GM21360 (cell line): ENCODE data around the gene SMYD1.
A peak's percentile ranks its signal among the peaks of the same experiment; 100 is the strongest.

Experiments used
- ATAC-seq: cut with Tn5 transposase; IDR thresholded peaks from one replicate; pipeline ENCODE4 v1.9.1; 2021; ENCODE audit warnings: mild to moderate bottlenecking, moderate library complexity; ENCODE audit not compliant: unreplicated experiment

SMYD1 gene

DNA sequence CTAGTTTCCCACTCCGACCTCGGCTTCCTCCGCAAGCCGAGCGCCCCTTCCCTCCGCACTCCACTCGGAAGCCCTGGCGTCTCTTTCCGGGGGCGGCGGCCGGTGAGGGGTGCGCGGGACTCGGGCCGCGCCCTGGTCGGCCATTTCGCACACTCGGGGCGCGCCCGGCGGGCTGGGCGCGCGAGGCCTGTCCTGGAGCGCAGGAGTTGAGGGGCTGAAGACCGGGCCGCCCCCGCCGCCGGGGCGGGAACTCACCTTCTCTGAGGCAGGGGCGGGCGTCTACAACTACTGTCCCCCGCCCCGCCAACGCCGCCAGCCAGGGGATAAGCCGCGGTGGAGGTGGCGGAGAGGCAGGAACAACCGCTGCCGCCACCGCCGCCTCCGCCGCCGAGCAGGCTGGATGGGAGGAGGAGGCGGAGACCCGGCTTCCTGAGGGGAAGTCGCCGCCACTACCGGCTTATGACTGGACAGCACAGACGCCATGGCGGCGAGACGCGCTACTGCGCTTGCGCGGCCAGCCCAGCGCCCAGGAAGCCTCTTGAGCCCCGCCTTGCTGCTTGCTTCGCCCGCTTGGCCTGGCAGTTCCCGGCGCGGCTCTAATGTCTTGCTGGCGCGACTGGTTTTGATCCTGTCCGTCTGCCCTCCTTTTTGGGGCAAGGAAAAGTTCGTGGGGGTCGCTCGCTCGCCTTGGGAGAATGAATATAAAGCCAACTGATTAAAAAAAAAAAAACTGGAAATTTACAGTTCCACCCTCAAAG, 12.1 kb upstream of the SMYD1 start, which contains the start of gene KRCC1:
TSS of gene KRCC1 (minus strand) at position 413 of the 758 bp plus-strand sequence. CDS start 27,220 bp downstream, outside the sequence.
- peak; percentile 95 for ATAC-seq

DNA sequence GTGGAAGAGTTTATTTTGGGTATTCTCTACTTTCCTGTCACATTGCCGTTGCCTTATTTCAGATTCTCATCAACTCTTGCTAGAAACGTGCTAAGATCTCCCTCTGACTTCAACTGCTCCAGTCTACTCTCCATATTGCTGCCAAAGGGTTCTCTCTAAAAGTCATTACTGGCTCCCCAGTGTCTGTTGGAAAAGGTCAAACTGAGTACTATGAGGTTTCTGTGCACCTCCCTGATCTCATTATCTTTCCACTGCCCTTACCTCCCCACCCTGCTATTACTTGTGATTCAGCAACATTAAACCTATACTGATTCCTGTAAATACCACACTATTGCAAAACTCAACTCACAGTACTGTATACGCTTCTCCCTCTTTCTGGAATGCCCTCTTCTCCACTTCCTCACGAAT, 10.2 kb upstream of the SMYD1 start:
- ATAC-seq: no peak

DNA sequence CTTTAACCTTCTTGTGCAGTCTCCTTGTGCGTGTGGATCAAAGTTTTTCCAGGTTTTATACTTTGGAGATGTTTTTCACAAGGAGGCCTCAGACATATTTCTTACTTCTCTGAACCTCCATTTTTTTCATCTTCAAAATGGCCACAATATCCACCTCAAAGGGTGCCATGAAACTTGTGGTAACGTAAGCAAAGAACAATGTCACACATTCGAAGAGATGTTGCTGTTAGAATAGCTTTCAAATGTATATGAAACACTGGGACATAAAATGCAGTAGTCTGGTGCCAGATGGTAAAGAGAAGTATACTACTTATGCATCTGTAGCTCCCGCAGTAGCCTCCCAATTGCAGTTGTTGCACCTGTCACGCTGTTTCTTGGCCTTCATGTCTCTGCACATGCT, 9.4 kb upstream of the SMYD1 start:
- ATAC-seq: no peak

DNA sequence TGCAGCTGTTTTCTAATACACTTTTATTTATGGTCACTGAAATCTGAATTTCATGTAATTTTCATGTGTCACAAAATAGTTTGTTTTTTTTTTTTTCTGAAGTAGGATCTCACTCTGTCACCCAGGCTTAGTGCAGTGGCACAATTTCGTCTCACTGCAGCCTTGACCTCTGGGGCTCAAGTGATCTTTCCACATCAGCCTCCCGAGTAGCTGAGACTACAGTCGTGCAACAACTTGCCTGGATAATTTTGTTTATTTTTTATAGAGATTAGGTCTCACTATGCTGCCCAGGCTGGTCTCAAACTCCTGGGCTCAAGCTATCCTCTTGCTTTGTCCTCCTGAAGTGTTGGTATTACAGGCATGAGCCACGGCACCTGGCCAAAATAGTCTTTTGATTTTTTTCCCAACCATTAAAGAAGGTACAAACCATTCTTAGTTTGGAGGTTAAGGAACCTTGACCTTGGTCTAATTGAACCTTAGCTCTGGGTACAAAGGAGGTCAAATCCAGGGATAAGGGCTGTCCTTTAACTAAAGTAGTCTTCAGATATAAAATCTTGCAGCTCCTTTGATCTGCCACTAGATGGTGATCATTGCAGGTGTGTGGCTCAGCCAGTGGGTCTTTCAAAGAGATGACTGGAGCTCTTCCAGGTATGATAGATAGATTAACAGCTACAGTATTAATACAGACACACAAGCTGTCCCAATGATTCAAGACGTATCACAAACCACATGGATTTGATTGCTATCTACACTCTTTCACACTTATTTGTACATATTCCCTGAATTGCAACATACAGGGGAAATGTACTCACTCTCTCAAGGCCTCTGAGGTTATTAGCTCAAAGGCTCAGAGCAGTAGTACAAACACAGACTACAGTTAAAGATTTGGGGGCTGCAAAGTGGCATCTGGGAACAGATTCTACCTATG, 7.4 kb upstream of the SMYD1 start:
- no peak for ATAC-seq

DNA sequence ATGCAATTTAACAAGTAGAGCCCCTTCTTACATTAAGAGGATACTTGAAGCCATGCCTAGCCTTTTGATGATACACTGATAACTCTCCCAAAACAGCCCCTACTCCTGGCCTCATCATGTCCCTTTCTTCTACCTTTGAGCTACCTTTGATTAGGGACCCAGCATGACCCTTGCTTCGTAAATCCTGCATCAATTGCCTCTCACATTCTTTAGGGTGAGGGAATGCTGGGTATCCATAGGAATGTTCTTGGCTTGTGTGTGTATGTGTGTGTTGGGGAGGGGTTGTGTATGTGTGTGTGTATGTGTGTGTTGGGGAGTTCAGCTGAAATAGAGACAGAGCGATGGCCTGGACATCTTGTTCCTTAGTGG, 6.7 kb upstream of the SMYD1 start:
- no peak for ATAC-seq

DNA sequence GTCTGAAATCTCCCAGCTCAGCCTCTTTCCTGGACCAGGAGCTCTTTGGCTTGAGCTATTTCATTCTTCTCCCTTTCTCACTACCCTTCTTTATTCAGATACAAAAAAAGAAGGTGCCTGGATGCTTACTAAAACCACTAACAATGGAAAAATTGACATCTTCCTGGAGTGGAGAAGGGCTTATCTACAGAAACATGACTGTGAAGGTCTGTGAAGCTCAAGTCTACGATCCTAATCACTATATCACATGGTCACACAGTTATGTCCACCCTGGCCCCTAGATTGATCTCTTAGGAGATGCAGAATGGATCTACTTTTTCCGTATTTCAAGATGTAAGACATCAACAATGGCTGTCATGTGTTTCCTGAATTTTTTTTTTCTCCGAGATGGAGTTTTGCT, 6.3 kb upstream of the SMYD1 start:
- ATAC-seq: no peak

DNA sequence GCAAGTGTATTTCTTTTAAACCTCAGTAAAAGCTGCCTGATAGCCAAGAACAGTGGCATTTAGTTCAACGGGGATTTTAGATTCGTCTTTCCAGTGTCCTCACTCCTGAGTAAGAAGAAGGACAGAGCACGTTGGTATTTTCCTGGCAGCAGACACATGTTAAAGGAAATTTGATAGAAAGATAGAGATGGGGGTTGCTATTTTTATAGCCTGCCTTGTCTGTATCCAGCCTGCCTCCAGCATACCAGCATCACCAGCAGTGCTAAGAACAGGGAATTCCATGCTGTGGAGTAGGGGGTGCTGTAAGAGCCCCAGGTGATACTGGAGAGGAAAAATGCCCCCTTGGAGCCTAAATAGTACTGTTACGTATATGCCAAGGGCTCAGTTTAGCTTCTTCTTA, 1.1 kb upstream of the SMYD1 start:
- no peak for ATAC-seq

DNA sequence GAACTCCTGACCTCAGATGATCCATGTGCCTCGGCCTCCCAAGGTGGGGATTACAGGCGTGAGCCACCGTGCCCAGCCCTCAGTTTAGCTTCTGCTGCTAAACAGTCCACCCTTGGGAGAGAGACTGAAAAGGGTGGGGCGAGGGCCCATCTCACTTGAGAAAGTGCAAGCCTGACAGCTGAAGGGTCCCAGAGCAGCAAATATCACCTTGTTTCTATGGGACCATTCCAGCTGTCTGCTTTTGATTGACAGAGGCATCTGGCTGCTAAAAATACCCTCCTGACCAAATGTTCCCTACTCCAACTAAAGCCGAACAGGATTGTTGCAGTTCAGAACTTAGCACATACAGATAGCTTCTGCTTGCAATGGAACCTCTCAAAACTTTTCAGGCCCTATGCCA, 436 bp upstream of the SMYD1 start:
- ATAC-seq: no peak

DNA sequence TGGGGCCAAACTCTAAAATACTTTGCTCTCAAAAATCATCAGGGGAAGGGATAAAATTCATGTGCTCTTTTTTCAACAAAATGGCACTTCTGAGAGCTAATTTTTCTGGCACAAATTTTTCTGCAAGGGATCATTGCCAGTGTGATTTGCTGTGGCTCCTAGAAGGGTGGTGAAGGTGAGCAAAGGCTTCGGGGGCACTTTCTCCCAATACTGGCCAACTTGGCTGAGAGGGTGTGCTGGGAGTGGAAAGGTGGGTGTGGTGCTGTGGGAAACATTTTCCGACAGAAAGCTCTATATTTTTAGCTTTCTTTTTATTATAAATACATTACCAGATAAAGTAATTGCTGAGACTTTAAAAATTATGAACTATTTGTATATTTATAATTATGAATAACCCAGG, 419 bp downstream of the SMYD1 start:
- ATAC-seq: no peak

DNA sequence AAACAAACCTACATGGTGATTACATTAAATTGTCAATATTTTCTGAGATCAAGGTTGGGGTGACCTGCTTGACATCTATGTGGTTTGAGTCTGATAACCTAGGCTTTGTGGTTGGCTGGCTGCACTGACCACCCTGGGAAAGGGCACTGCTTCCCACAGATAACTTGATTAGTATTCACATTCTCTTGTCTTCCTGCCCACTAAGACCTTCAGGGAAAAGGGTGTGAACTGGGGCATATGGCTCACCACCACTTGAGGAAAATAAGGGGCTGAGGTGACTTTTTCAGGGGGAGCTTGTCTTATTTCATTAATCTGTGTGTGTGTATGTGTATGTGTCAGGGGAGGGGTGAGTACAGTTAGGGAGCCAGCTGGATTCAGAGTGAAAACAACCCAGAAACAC, 1.5 kb downstream of the SMYD1 start:
- ATAC-seq: no peak

DNA sequence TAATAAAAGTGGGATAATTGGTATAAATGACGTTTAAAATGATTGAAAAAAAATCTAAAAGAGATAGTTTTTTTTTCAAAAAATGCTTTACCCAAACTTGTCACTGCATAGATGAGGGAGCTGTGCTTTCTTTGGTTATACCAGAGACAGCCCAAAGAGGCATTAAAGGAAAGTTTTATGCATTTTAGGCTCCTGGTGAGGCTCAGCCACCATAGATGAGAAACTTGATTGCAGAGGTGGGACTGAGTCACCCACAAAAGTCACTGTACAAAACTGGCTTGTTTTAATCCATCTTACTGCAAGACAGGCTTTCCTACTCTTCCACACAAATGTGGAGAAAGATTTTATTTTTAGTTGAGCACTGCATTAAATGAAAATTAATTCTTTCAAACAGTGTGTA, 2.4 kb downstream of the SMYD1 start:
- no peak for ATAC-seq

DNA sequence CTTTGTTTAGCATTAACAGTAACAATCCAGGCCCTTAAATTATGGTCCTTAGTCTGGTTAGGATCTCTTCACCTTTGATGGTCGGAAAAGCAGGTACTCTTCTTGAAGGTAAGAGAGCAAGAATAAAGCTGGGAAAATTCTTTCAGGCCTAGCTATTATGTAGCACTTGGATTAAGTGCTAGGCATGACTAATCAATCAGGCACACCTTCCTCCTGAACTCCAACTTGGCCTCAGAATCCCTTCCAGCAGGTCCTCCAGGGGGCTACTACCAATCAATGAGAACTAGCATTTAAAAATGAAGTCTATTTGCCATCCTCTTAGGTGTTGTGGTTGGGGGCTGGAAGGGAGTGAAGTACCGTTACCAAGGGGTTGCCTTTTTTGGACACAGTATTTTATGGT, 3.7 kb downstream of the SMYD1 start:
- no peak for ATAC-seq

DNA sequence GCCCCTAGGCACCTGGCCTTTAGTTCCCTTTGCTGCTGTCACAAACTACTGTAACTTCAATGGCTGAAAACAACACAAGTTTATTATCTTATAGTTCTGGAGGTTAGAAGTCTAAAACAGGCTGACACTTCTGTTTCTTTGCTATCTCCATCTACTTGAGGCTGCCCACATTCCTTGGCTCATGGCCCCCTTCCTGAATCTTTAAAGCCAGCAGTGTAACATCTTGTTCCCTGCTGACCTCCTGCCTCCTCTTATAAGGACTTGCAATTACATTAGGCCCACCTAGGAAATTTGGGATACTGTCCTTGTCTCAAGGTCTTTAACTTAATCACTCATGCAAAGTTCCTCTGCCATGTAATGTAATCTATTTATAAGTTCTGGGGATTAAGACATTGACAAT, 6.5 kb downstream of the SMYD1 start:
- ATAC-seq: no peak

DNA sequence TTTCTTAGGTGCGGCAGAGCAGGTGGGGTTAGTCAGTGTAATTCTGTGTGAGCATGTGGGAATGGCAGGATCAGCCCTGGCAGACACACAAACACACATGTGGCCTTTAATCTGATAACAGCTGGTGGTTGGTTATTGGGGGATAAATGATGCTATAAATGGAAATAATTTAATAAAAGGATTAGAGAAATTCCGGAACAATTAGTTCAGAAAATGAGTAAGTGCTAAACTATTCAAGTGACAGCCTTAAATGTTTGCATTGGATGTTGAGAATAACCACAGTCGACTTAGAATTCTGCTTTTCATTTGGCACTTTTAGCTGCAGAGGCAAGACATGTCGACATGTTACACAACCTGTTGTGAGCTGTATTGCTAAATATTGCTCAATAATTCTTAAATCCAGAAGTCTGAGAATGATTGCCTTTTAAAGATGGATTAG, 7.2 kb downstream of the SMYD1 start:
- ATAC-seq: no peak

DNA sequence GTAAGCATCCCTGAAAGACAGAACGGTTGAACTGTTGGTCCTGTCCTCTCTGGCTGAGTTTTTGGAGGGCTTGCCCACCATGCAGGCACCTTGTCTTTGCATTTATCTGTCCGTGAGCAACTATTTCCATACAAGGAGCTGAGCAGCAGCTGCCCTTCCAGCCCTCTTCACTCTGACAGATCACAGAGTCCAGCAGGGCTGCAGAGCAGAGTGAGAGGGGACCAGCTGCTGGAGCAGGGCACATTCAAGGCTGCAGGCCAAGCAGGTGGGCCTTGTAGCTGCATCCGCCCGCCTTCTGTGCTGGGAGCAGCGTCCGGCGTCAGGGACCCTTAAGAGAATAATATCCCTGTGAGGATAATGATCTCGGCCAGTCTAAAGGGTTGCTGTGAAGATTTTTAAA, 9.5 kb downstream of the SMYD1 start:
- ATAC-seq: no peak

DNA sequence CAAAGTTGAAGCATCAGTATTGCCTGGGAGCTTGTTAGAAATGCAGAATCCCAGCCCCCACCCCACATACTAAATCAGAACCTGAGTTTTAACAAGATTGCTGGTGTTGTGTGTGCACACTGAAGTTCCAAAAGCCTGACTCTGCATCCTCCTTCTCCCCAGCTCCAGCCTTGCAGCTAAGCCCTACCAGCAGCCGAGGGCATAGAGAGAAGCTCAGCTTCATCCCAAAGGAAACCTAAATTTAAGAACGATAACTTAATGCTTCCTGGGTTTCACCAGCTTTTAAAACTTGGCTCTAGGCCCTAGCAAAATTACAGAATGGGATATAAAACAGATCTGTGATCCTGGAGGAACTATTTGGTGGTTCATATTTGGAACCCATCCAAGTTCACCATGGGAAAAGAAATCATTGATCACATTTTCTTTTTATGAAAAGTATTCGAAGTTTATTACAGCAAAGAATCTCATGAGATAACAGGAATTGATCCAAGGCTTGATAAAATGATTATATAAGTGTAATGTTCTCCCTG, 11.1 kb downstream of the SMYD1 start:
- ATAC-seq: no peak

DNA sequence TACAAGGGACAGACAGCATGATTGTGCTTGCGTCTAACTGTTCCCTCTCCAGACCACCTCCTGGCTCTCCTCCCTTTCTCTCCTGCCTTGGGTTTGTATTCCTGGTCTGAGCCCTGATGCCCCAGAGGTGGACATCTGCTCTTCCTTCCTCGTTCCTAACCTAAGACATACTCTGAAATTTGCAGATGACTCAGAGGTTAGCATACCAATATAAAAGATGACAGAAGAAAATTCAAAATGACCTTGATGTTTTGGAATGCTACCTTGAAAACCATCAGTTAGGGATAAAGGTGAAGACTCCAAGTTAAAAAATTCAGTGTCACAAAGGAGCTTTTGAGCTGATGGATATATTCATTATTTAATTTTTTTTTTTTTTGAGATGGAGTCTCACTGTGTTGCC, 12.9 kb downstream of the SMYD1 start:
- ATAC-seq: no peak

DNA sequence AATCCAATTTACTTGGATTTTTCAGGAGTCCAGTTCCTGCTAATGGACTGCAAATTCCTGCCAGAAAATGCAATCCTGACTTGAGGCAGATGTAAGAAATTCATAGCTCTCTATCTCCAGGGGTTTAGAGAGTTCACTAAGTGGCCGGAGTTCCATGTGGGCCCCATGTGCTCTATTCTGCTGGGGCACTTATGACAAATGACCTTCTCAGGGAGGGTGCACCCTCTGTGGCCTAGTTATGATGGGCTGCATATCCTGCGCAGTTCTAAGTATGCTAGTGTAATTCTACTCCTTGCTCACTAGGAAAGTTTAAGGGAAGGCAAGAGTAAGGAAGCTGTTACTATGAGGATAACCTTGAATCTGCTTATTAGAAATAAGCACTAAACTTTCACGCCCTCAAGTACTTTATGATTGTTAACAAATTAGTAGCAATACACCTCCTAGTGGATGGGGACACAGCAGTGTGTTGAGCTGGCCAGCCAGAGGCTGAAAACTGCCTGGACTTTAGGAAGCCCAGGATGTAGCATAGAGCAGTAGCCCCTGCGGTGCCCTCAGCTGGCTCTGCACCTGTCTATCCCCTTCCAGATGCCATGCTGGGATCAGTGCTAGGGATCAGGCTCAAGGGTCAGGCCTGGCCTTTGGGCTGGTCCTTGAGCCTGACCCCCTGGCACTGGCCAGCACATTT, 14.4 kb downstream of the SMYD1 start:
- no peak for ATAC-seq

DNA sequence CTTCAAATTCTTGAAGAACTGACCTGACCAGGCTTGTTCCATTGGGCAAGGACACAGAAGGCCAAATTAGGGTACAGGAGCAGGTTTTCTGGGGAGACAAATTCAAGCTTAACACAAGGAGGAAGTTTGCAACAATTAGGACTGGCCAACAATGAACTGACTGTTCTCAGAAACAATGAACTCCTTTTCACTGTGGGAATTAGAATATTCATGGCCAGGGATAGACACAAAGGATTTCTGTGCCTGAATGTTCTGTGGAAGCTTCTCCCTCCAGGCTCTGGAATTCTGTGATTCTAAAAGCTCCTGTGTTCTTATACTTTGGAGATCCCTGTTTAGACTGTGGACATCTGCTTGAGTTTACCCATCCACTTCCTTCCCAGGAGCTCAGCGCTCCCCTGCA, 15.2 kb downstream of the SMYD1 start:
- ATAC-seq: no peak

DNA sequence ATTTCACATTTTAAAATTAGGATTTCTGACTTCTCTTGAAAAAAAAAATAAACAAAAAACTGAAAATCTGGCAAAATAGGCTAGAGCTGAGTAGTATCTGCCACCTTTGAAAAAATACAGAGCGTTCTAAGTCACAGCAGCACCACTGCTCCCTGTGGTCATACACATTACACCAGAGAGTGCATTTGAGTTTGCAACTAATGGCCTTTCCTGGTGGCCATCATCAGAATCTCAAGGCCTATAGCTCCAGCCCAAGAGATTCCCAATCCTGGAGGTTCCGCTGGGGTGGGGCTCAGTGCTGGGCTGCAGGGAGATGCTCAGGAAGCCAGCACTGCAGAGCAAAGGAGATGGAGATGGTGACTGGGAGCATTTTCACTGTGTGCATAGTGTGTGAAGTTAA, 17.5 kb downstream of the SMYD1 start:
- no peak for ATAC-seq

DNA sequence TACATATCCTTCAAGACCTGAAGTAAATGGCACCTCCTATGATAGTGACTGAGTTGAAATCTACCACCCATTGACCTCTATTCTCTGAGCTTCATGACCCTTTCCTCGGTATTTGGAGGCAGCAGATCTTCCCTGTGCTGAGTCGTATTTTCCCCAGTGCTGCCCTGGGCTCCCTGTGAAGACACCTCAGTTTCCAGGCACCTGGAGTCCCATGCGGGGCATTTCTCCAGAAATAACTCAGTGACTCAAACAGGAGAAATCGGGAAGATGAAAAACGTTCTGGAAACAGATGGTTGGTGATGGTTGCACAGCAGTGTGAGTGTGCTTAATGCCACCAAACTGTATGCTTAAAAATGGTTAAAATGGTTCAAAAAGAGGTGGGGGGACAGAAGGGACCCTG, 18.0 kb downstream of the SMYD1 start:
- no peak for ATAC-seq
